H1 (cell line): ENCODE measurements around the gene ASCL5. TPM values are rescaled to one million over a fixed set of nuclear protein-coding genes. Genes with fewer than 3 reads are reported as not detected.

ENCODE experiments used
- CTCF ChIA-PET: fragments of 300-600 bp; sonication (Branson Sonifier 250); formaldehyde crosslinking; loops from one replicate; lab custom pipeline; 2021; ENCODE audit not compliant: partially characterized antibody; lab: Charles Lee
- POLR2A ChIA-PET: fragments of 300-600 bp; sonication (Branson Sonifier 250); formaldehyde crosslinking; loops from one replicate; lab custom pipeline; 2021; ENCODE audit warnings: inconsistent platforms; ENCODE audit not compliant: partially characterized antibody; lab: Charles Lee
- DNase-seq, 2 experiments: peaks; one replicate each; pipeline versions ENCODE4 v3.0.0 to v3.0.0-alpha.2; 2010 to 2022; ENCODE audit warnings: low spot score in 2 of 2, low read depth in 1 of 2, mixed read lengths in 1 of 2
- FAIRE-seq: peaks from 2 replicates; lab custom pipeline; 2011; peaks lifted over from hg19 to GRCh38; lab: Jason Lieb, UNC
- H2AFZ ChIP-seq: 2 replicates; pipeline ENCODE4 v1.8.1; 2012; ENCODE audit warnings: low read length, inconsistent platforms
- H2AK5ac ChIP-seq: 2 replicates; pipeline ENCODE4 v1.6.1; 2013; ENCODE audit warnings: low read depth, low read length
- H2BK120ac ChIP-seq: replicated peaks from 2 replicates; pipeline ENCODE3; 2013; ENCODE audit warnings: low read depth, low read length, inconsistent platforms
- H2BK12ac ChIP-seq: 2 replicates; pipeline ENCODE4 v1.6.1; 2013; ENCODE audit warnings: low read depth, low read length
- H2BK15ac ChIP-seq: 2 replicates; pipeline ENCODE4 v1.6.1; 2013; ENCODE audit warnings: low read length
- H2BK20ac ChIP-seq: 2 replicates; pipeline ENCODE4 v1.6.1; 2013; ENCODE audit warnings: low read length
- H2BK5ac ChIP-seq: 2 replicates; pipeline ENCODE4 v1.6.1; 2013; ENCODE audit warnings: low read depth, low read length
- H3K14ac ChIP-seq: 2 replicates; pipeline ENCODE4 v1.6.1; 2013; ENCODE audit warnings: inconsistent platforms; ENCODE audit not compliant: insufficient read length
- H3K18ac ChIP-seq: 2 replicates; pipeline ENCODE4 v1.6.1; 2013; ENCODE audit warnings: low read length; ENCODE audit errors: extremely low read depth
- H3K23ac ChIP-seq: 2 replicates; pipeline ENCODE4 v1.6.1; 2013; ENCODE audit warnings: inconsistent platforms; ENCODE audit not compliant: insufficient read length
- H3K23me2 ChIP-seq: 2 replicates; pipeline ENCODE4 v1.6.1; 2013; ENCODE audit warnings: low read depth, low read length
- H3K27ac ChIP-seq: 2 replicates; pipeline ENCODE4 v1.6.1; 2011; ENCODE audit warnings: low read depth, low read length, inconsistent platforms
- H3K27me3 ChIP-seq, 4 experiments: replicated peaks in 1 of 4; 1 replicate in 1 of 4; 2 replicates in 3 of 4; pipeline versions ENCODE4 v1.6.1 to v1.8.1; 2011 to 2013; ENCODE audit warnings: low read length in 3 of 4, mild to moderate bottlenecking in 3 of 4, inconsistent platforms in 2 of 4, mixed read lengths in 2 of 4, moderate library complexity in 1 of 4; ENCODE audit not compliant: control insufficient read depth in 3 of 4, insufficient read depth in 3 of 4; ENCODE audit errors: extremely low read depth in 1 of 4
- H3K36me3 ChIP-seq, 4 experiments: 2 replicates each; pipeline versions ENCODE4 v1.6.1 to v1.8.1; 2011 to 2013; ENCODE audit warnings: mild to moderate bottlenecking in 4 of 4, low read length in 3 of 4, moderate library complexity in 2 of 4, control low read depth in 1 of 4, inconsistent platforms in 1 of 4; ENCODE audit not compliant: insufficient read depth in 4 of 4, control insufficient read depth in 2 of 4
- H3K4ac ChIP-seq: replicated peaks from 2 replicates; pipeline ENCODE3; 2013; ENCODE audit warnings: low read length, low read depth, mixed read lengths, inconsistent platforms; ENCODE audit not compliant: insufficient read length
- H3K4me1 ChIP-seq, 4 experiments: replicated peaks in 1 of 4; 1 replicate in 1 of 4; 2 replicates in 3 of 4; pipeline versions ENCODE4 v1.6.1 to v1.8.1; 2011 to 2013; ENCODE audit warnings: low read length in 3 of 4, inconsistent platforms in 2 of 4, mixed read lengths in 1 of 4; ENCODE audit not compliant: insufficient read depth in 4 of 4, control insufficient read depth in 3 of 4
- H3K4me2 ChIP-seq, 2 experiments: 2 replicates each; pipeline versions ENCODE4 v1.6.1 to v1.8.1; 2011 to 2013; ENCODE audit warnings: low read depth in 2 of 2, low read length in 2 of 2, control low read depth in 1 of 2, inconsistent platforms in 1 of 2, mild to moderate bottlenecking in 1 of 2; ENCODE audit not compliant: insufficient read depth in 1 of 2
- H3K4me3 ChIP-seq, 4 experiments: fragments of 200-600, 300-600 bp in 1 of 4; sonication (generic), shearing (Covaris generic), sonication (Bioruptor Twin) in 1 of 4; 2 replicates each; pipeline versions ENCODE4 v1.5.1 to v1.8.1; 2011 to 2016; ENCODE audit warnings: low read length in 4 of 4, low read depth in 3 of 4, control low read depth in 2 of 4, inconsistent platforms in 2 of 4, mild to moderate bottlenecking in 2 of 4, mixed read lengths in 1 of 4, moderate library complexity in 1 of 4; ENCODE audit not compliant: insufficient read depth in 2 of 4; ENCODE audit errors: extremely low read depth in 1 of 4
- H3K56ac ChIP-seq: replicated peaks from 2 replicates; pipeline ENCODE3; 2013; ENCODE audit warnings: low read depth, mild to moderate bottlenecking, mixed read lengths, low read length, inconsistent platforms; ENCODE audit not compliant: insufficient read length
- H3K79me1 ChIP-seq: 2 replicates; pipeline ENCODE4 v1.6.1; 2013; ENCODE audit warnings: low read depth, low read length, control low read depth
- H3K79me2 ChIP-seq, 2 experiments: 2 replicates each; pipeline versions ENCODE4 v1.6.1 to v1.8.1; 2012 to 2013; ENCODE audit warnings: low read length in 2 of 2, mild to moderate bottlenecking in 2 of 2, inconsistent platforms in 1 of 2; ENCODE audit not compliant: insufficient read depth in 2 of 2, control insufficient read depth in 1 of 2
- H3K9ac ChIP-seq, 4 experiments: replicated peaks in 1 of 4; 1 replicate in 1 of 4; 2 replicates in 3 of 4; pipeline versions ENCODE4 v1.6.1 to v1.8.1; 2011 to 2013; ENCODE audit warnings: low read depth in 3 of 4, low read length in 3 of 4, control low read depth in 2 of 4, mild to moderate bottlenecking in 2 of 4, moderate library complexity in 2 of 4, inconsistent platforms in 1 of 4; ENCODE audit errors: extremely low read depth in 1 of 4
- H3K9me3 ChIP-seq, 2 experiments: 2 replicates each; pipeline versions ENCODE4 v1.6.1 to v1.8.1; 2012 to 2013; ENCODE audit warnings: mild to moderate bottlenecking in 2 of 2, moderate library complexity in 2 of 2, control low read depth in 1 of 2, inconsistent platforms in 1 of 2, low read depth in 1 of 2, low read length in 1 of 2, mixed read lengths in 1 of 2; ENCODE audit not compliant: insufficient read depth in 2 of 2
- H4K20me1 ChIP-seq, 2 experiments: replicated peaks in 1 of 2; 2 replicates each; pipeline versions ENCODE3 to v1.8.1; 2011 to 2013; ENCODE audit warnings: inconsistent platforms in 2 of 2, low read length in 2 of 2, mild to moderate bottlenecking in 1 of 2; ENCODE audit not compliant: insufficient read depth in 2 of 2, control insufficient read depth in 1 of 2
- H4K5ac ChIP-seq: 2 replicates; pipeline ENCODE4 v1.6.1; 2013; ENCODE audit warnings: low read length, low read depth, mixed read lengths, inconsistent platforms; ENCODE audit not compliant: insufficient read length
- H4K8ac ChIP-seq: 2 replicates; pipeline ENCODE4 v1.8.0; 2013; ENCODE audit warnings: mild to moderate bottlenecking, moderate library complexity, low read length, inconsistent platforms; ENCODE audit not compliant: insufficient read depth; ENCODE audit errors: extremely low read depth
- H4K91ac ChIP-seq: replicated peaks from 2 replicates; pipeline ENCODE3; 2013; ENCODE audit warnings: low read length, mixed read lengths, inconsistent platforms; ENCODE audit not compliant: insufficient read length
- CBX8 ChIP-seq: fragments of 300-800, 300-1000 bp; sonication (generic); IDR thresholded peaks from 2 replicates; pipeline ENCODE4 v1.7.1; 2016; ENCODE audit warnings: low read depth, low read length, borderline replicate concordance
- CHD1 ChIP-seq: IDR thresholded peaks from 2 replicates; pipeline ENCODE4 v1.6.1; 2012; ENCODE audit warnings: low read depth, low read length, improper control_type of control experiment
- FOSL1 ChIP-seq: IDR thresholded peaks from 2 replicates; pipeline ENCODE4 v1.6.1; 2011; ENCODE audit warnings: mild to moderate bottlenecking, low read depth, low read length, moderate library complexity; ENCODE audit not compliant: insufficient read depth
- TCF12 ChIP-seq: IDR thresholded peaks from 2 replicates; pipeline ENCODE4 v1.6.1; 2011; ENCODE audit warnings: low read depth, mild to moderate bottlenecking, low read length
- WGBS, 2 experiments: shearing (Covaris generic) in 1 of 2; methylation state at CpG; one replicate each; pipeline versions ENCODE4 v1.1.6 to v1.1.7; 2013 to 2015; ENCODE audit warnings: low lambda C conversion rate in 2 of 2, mixed read lengths in 2 of 2, inconsistent platforms in 1 of 2, low coverage in 1 of 2, missing lambda C conversion rate in 1 of 2; ENCODE audit not compliant: insufficient replicate concordance in 2 of 2, insufficient coverage in 1 of 2, insufficient read length in 1 of 2; ENCODE audit errors: extremely low coverage in 1 of 2, missing lambda C conversion rate in 1 of 2; 5-methylcytosine and 5-hydroxymethylcytosine counted together
- polyA plus RNA-seq, 7 experiments: library from polyadenylated mRNA; depleted of rRNA in 3 of 7; stranded (reverse) in 5 of 7; unstranded in 2 of 7; fragments of >200 nt in 5 of 7; fragments of 200-250 nt in 2 of 7; gene quantifications; 1 replicate in 5 of 7; 2 replicates in 1 of 7; 4 replicates in 1 of 7; pipeline versions ENCODE4 v1.2.1 to v1.2.3, GENCODE V29; 2011 to 2013; ENCODE audit warnings: missing spikeins in 2 of 7, mixed read lengths in 2 of 7
- total RNA-seq: library from RNA; stranded (reverse); fragmentation: NEBNext Ultra II Directional; extraction: Animal tissue kit (Norgen Biotek cat#: 25700); gene quantifications from 2 replicates; pipeline ENCODE4 v1.2.1, GENCODE V29; 2021

ASCL5 gene
- total and polyA plus RNA-seq, 2 of the 8 experiments (the other 6 are each of a cell fraction or from before 2014, with no cell fraction given) = 0.29 to 0.41 TPM

DNA sequence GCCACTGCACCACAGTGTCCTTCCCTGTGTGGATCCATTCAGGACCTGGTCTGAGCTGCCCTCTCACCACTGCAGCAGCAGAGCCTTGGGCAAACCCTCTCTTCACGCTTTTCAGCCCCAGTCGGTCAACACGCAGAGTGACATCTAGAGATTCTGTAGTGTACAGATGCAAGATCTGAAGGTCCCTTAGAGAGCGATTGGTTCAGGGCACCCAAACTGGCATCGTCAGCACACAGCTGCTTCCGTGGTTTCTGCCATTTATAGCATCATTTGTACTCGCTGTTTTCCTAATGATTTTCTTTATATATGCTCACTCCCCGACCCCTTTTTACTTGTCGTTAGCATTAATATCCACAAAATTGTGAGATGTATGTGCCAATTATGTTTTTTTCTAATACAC is 1.5 kb upstream of the ASCL5 start:
- no peaks in the 10 kb centered on the region; a peak in 1 of 7 replicates for H3K27me3 ChIP-seq
- H3K4ac ChIP-seq = no peak overlapping the region
- no peaks in the 10 kb centered on the region for H4K20me1 ChIP-seq
- no peak overlapping the region for H3K56ac ChIP-seq
- H3K4me1 ChIP-seq = peaks cover 3 to 11% (median 9%) of the 10 kb centered on the region in 4 experiments
- ChIA-PET POLR2A (interaction anchor here (1.0 to 4.3 kb wide), 4 partner anchors 9 to 12 kb away, joined by 3 to 13 read pairs (median 4); no protein-coding TSS in a partner anchor), CTCF (interaction anchor here (1.0 to 4.9 kb wide), 12 partner anchors 9 to 180 kb away, joined by 3 to 19 read pairs (median 4); no protein-coding TSS in a partner anchor)
- H4K5ac ChIP-seq = no peak overlapping the region
- no peak overlapping the region for H3K14ac ChIP-seq
- H2BK15ac ChIP-seq = peak overlapping the region; percentile 88; the same call in 1 of the 2 replicates
- no peaks in the 10 kb centered on the region for H3K79me1 ChIP-seq
- H2BK120ac ChIP-seq = no peak overlapping the region
- H3K4me2 ChIP-seq = no peak overlapping the region
- no peak for DNase-seq
- no peak overlapping the region for H3K18ac ChIP-seq
- no peak overlapping the region for H3K9ac ChIP-seq
- no peak for FAIRE-seq
- 0 out of 2 replicates have a peak overlapping the region, but pooled peaks have one; percentile 19 for H2BK12ac ChIP-seq
- H4K91ac ChIP-seq = no peak overlapping the region
- no peak overlapping the region for H3K4me3 ChIP-seq
- no peak overlapping the region for H4K8ac ChIP-seq
- H2BK20ac ChIP-seq = no peak overlapping the region
- H2AFZ ChIP-seq = no peak overlapping the region
- H3K27ac ChIP-seq = no peak overlapping the region
- H3K23me2 ChIP-seq = no peaks in the 10 kb centered on the region
- 88% methylated on average over 9 of the region's 9 CpGs; no CpG with 5 or more reads in 1 of the 2 experiments for WGBS, 2 experiments
- H3K9me3 ChIP-seq = no peaks in the 10 kb centered on the region
- TF ChIP-seq FOSL1 (no peak), TCF12 (no peak), CHD1 (no peak), CBX8 (no peak)
- TF ChIP-seq, all 59 proteins: peak for 0
- H2AK5ac ChIP-seq = no peak overlapping the region
- H3K79me2 ChIP-seq = no peaks in the 10 kb centered on the region
- no peak overlapping the region for H2BK5ac ChIP-seq
- H3K23ac ChIP-seq = no peak overlapping the region
- H3K36me3 ChIP-seq = no peaks in the 10 kb centered on the region
